ENCODE results near the gene MTHFR.

Gene MTHFR

GRCh38 chr1:11786168-11786567 is 19.6 kb downstream of the MTHFR start:
- H3K27me3 ChIP-seq (ENCODE audit: control insufficient read depth, insufficient read depth, low read length): no peaks in the 10 kb centered on the region
- no peaks in the 10 kb centered on the region for H3K9me3 ChIP-seq (ENCODE audit: control insufficient read depth, insufficient read depth, low read length)
- H3K4me1 ChIP-seq (ENCODE audit: control insufficient read depth, insufficient read depth, low read length): peaks cover 35% of the 10 kb centered on the region
- H3K27ac ChIP-seq (ENCODE audit: low read depth, low read length): no peak overlapping the region
- H3K9ac ChIP-seq (ENCODE audit: low read depth, low read length): no peak overlapping the region
- H3K4me3 ChIP-seq (ENCODE audit: low read depth, low read length): no peak overlapping the region
- peaks cover 17% of the 10 kb centered on the region; the same call in 1 of the 2 replicates for H3K36me3 ChIP-seq (ENCODE audit: control insufficient read depth, insufficient read depth, low read length)

- peaks cover 7% of the 10 kb centered on the region; the same call in 1 of the 2 replicates for H3K36me3 ChIP-seq (ENCODE audit: control insufficient read depth, insufficient read depth, low read length)
- peaks cover 35% of the 10 kb centered on the region for H3K4me1 ChIP-seq (ENCODE audit: control insufficient read depth, insufficient read depth, low read length)
- H3K9me3 ChIP-seq (ENCODE audit: control insufficient read depth, insufficient read depth, low read length): no peaks in the 10 kb centered on the region
- H3K9ac ChIP-seq (ENCODE audit: low read depth, low read length): no peak overlapping the region
- H3K4me3 ChIP-seq (ENCODE audit: low read depth, low read length): no peak overlapping the region
- no peaks in the 10 kb centered on the region for H3K27me3 ChIP-seq (ENCODE audit: control insufficient read depth, insufficient read depth, low read length)
- peak overlapping the region; percentile 21 for H3K27ac ChIP-seq (ENCODE audit: low read depth, low read length)
Observed at GRCh38 chr1:11784993-11785769, 20.6 kb downstream of the MTHFR start.

GRCh38 chr1:11784256-11784992 is 21.3 kb downstream of the MTHFR start:
- Histone ChIP-seq H3K27me3 (ENCODE audit: control insufficient read depth, insufficient read depth, low read length) (no peaks in the 10 kb centered on the region), H3K36me3 (ENCODE audit: control insufficient read depth, insufficient read depth, low read length) (no peaks in the 10 kb centered on the region), H3K9ac (ENCODE audit: low read depth, low read length) (no peak overlapping the region), H3K27ac (ENCODE audit: low read depth, low read length) (peak overlapping the region; percentile 21), H3K4me3 (ENCODE audit: low read depth, low read length) (no peak overlapping the region), H3K4me1 (ENCODE audit: control insufficient read depth, insufficient read depth, low read length) (peaks cover 35% of the 10 kb centered on the region), H3K9me3 (ENCODE audit: control insufficient read depth, insufficient read depth, low read length) (no peaks in the 10 kb centered on the region)

- no peak overlapping the region for H3K4me3 ChIP-seq (ENCODE audit: low read depth, low read length)
- H3K27me3 ChIP-seq (ENCODE audit: control insufficient read depth, insufficient read depth, low read length): no peaks in the 10 kb centered on the region
- no peaks in the 10 kb centered on the region for H3K36me3 ChIP-seq (ENCODE audit: control insufficient read depth, insufficient read depth, low read length)
- no peak overlapping the region for H3K9ac ChIP-seq (ENCODE audit: low read depth, low read length)
- peaks cover 35% of the 10 kb centered on the region for H3K4me1 ChIP-seq (ENCODE audit: control insufficient read depth, insufficient read depth, low read length)
- no peak overlapping the region for H3K27ac ChIP-seq (ENCODE audit: low read depth, low read length)
- no peaks in the 10 kb centered on the region for H3K9me3 ChIP-seq (ENCODE audit: control insufficient read depth, insufficient read depth, low read length)
Observed at GRCh38 chr1:11783556-11783955, 22.2 kb downstream of the MTHFR start.

GRCh38 chr1:11782127-11782708 is 23.5 kb downstream of the MTHFR start:
- no peak overlapping the region for H3K9ac ChIP-seq (ENCODE audit: low read depth, low read length)
- H3K27ac ChIP-seq (ENCODE audit: low read depth, low read length): no peak overlapping the region
- no peaks in the 10 kb centered on the region for H3K36me3 ChIP-seq (ENCODE audit: control insufficient read depth, insufficient read depth, low read length)
- H3K4me3 ChIP-seq (ENCODE audit: low read depth, low read length): no peak overlapping the region
- peaks cover 23% of the 10 kb centered on the region for H3K4me1 ChIP-seq (ENCODE audit: control insufficient read depth, insufficient read depth, low read length)
- no peaks in the 10 kb centered on the region for H3K9me3 ChIP-seq (ENCODE audit: control insufficient read depth, insufficient read depth, low read length)
- no peaks in the 10 kb centered on the region for H3K27me3 ChIP-seq (ENCODE audit: control insufficient read depth, insufficient read depth, low read length)

GRCh38 chr1:11781297-11781696 is 24.5 kb downstream of the MTHFR start:
- no peaks in the 10 kb centered on the region for H3K27me3 ChIP-seq (ENCODE audit: control insufficient read depth, insufficient read depth, low read length)
- H3K27ac ChIP-seq (ENCODE audit: low read depth, low read length): no peak overlapping the region
- H3K9ac ChIP-seq (ENCODE audit: low read depth, low read length): no peak overlapping the region
- no peaks in the 10 kb centered on the region for H3K9me3 ChIP-seq (ENCODE audit: control insufficient read depth, insufficient read depth, low read length)
- H3K4me1 ChIP-seq (ENCODE audit: control insufficient read depth, insufficient read depth, low read length): peaks cover 14% of the 10 kb centered on the region
- H3K4me3 ChIP-seq (ENCODE audit: low read depth, low read length): no peak overlapping the region
- no peaks in the 10 kb centered on the region for H3K36me3 ChIP-seq (ENCODE audit: control insufficient read depth, insufficient read depth, low read length)

GRCh38 chr1:11780380-11781147 is 25.2 kb downstream of the MTHFR start:
- no peaks in the 10 kb centered on the region for H3K27me3 ChIP-seq (ENCODE audit: control insufficient read depth, insufficient read depth, low read length)
- H3K9me3 ChIP-seq (ENCODE audit: control insufficient read depth, insufficient read depth, low read length): no peaks in the 10 kb centered on the region
- no peak overlapping the region for H3K9ac ChIP-seq (ENCODE audit: low read depth, low read length)
- no peak overlapping the region for H3K27ac ChIP-seq (ENCODE audit: low read depth, low read length)
- no peak overlapping the region for H3K4me3 ChIP-seq (ENCODE audit: low read depth, low read length)
- H3K4me1 ChIP-seq (ENCODE audit: control insufficient read depth, insufficient read depth, low read length): peaks cover 11% of the 10 kb centered on the region
- no peaks in the 10 kb centered on the region for H3K36me3 ChIP-seq (ENCODE audit: control insufficient read depth, insufficient read depth, low read length)

GRCh38 chr1:11779715-11780379 is 25.9 kb downstream of the MTHFR start:
- no peaks in the 10 kb centered on the region for H3K36me3 ChIP-seq (ENCODE audit: control insufficient read depth, insufficient read depth, low read length)
- no peaks in the 10 kb centered on the region for H3K27me3 ChIP-seq (ENCODE audit: control insufficient read depth, insufficient read depth, low read length)
- H3K9me3 ChIP-seq (ENCODE audit: control insufficient read depth, insufficient read depth, low read length): no peaks in the 10 kb centered on the region
- peaks cover 6% of the 10 kb centered on the region for H3K4me1 ChIP-seq (ENCODE audit: control insufficient read depth, insufficient read depth, low read length)
- no peak overlapping the region for H3K27ac ChIP-seq (ENCODE audit: low read depth, low read length)
- H3K9ac ChIP-seq (ENCODE audit: low read depth, low read length): no peak overlapping the region
- H3K4me3 ChIP-seq (ENCODE audit: low read depth, low read length): no peak overlapping the region

GRCh38 chr1:11778844-11779623 is 26.7 kb downstream of the MTHFR start:
- Histone ChIP-seq H3K9me3 (ENCODE audit: control insufficient read depth, insufficient read depth, low read length) (no peaks in the 10 kb centered on the region), H3K36me3 (ENCODE audit: control insufficient read depth, insufficient read depth, low read length) (no peaks in the 10 kb centered on the region), H3K4me3 (ENCODE audit: low read depth, low read length) (no peak overlapping the region), H3K4me1 (ENCODE audit: control insufficient read depth, insufficient read depth, low read length) (no peaks in the 10 kb centered on the region), H3K27ac (ENCODE audit: low read depth, low read length) (no peak overlapping the region), H3K27me3 (ENCODE audit: control insufficient read depth, insufficient read depth, low read length) (no peaks in the 10 kb centered on the region), H3K9ac (ENCODE audit: low read depth, low read length) (no peak overlapping the region)

- Histone ChIP-seq H3K27me3 (ENCODE audit: control insufficient read depth, insufficient read depth, low read length) (no peaks in the 10 kb centered on the region), H3K9me3 (ENCODE audit: control insufficient read depth, insufficient read depth, low read length) (no peaks in the 10 kb centered on the region), H3K36me3 (ENCODE audit: control insufficient read depth, insufficient read depth, low read length) (no peaks in the 10 kb centered on the region), H3K4me3 (ENCODE audit: low read depth, low read length) (no peak overlapping the region), H3K27ac (ENCODE audit: low read depth, low read length) (no peak overlapping the region), H3K9ac (ENCODE audit: low read depth, low read length) (no peak overlapping the region), H3K4me1 (ENCODE audit: control insufficient read depth, insufficient read depth, low read length) (no peaks in the 10 kb centered on the region)
Observed at GRCh38 chr1:11778336-11778735, 27.4 kb downstream of the MTHFR start.

Data from HUES48 (cell line).